Neural cell (in vitro differentiated cells): ENCODE measurements around the gene PPY. TPM values are rescaled to one million over a fixed set of nuclear protein-coding genes. Genes with fewer than 3 reads are reported as not detected.

Experiments
- H2AFZ ChIP-seq: fragments of 200-600, 300-800 bp; sonication (generic), shearing (Covaris generic); 2 replicates; pipeline ENCODE4 v1.6.0; 2014; ENCODE audit warnings: low read depth, mild to moderate bottlenecking, antibody characterized with exemption, low read length, moderate library complexity
- H3F3A ChIP-seq: fragments of 200-600 bp; shearing (Covaris generic); 2 replicates; pipeline ENCODE4 v1.6.1; 2016; ENCODE audit warnings: mild to moderate bottlenecking, moderate library complexity, mixed read lengths, antibody characterized with exemption, low read length; ENCODE audit not compliant: insufficient read depth, poor library complexity, severe bottlenecking
- H3K27ac ChIP-seq: fragments of 200-600, 300-800 bp; sonication (generic), shearing (Covaris generic); 2 replicates; pipeline ENCODE4 v1.5.1; 2014; ENCODE audit warnings: mild to moderate bottlenecking, low read length, moderate library complexity
- H3K27me3 ChIP-seq: fragments of 300-800, 200-600 bp; sonication (generic), shearing (Covaris generic); 2 replicates; pipeline ENCODE4 v1.6.0; 2014; ENCODE audit warnings: mild to moderate bottlenecking, low read depth, low read length, moderate library complexity; ENCODE audit not compliant: insufficient read depth
- H3K36me3 ChIP-seq: fragments of 300-800, 200-600 bp; sonication (generic), shearing (Covaris generic); 2 replicates; pipeline ENCODE4 v1.5.1; 2014; ENCODE audit warnings: mild to moderate bottlenecking, antibody characterized with exemption, low read length, moderate library complexity; ENCODE audit not compliant: insufficient read depth
- H3K4me2 ChIP-seq: fragments of 300-800, 200-600 bp; sonication (generic), shearing (Covaris generic); 2 replicates; pipeline ENCODE4 v1.6.0; 2014; ENCODE audit warnings: mild to moderate bottlenecking, low read length
- H3K4me3 ChIP-seq: fragments of 300-800, 200-600 bp; sonication (generic), shearing (Covaris generic); 2 replicates; pipeline ENCODE4 v1.5.1; 2014; ENCODE audit warnings: mild to moderate bottlenecking, low read length, moderate library complexity
- H3K79me2 ChIP-seq: fragments of 200-600 bp; shearing (Covaris generic); replicated peaks from 2 replicates; pipeline ENCODE4 v1.6.0; 2014; ENCODE audit warnings: mild to moderate bottlenecking, low read length, moderate library complexity; ENCODE audit not compliant: insufficient read depth
- H3K9ac ChIP-seq: fragments of 300-800, 200-600 bp; sonication (generic), shearing (Covaris generic); 2 replicates; pipeline ENCODE4 v1.6.1; 2016; ENCODE audit warnings: mild to moderate bottlenecking, low read length, mixed read lengths
- H3K9me2 ChIP-seq: fragments of 200-600 bp; shearing (Covaris generic); 2 replicates; pipeline ENCODE4 v1.6.1; 2016; ENCODE audit warnings: mild to moderate bottlenecking, low read length, mixed read lengths; ENCODE audit not compliant: insufficient read depth
- H3K9me3 ChIP-seq: fragments of 200-600, 300-800 bp; sonication (generic), shearing (Covaris generic); 2 replicates; pipeline ENCODE4 v1.6.1; 2016; ENCODE audit warnings: mild to moderate bottlenecking, mixed run types, low read length, moderate library complexity, mixed read lengths
- H4K20me1 ChIP-seq: fragments of 200-600 bp; shearing (Covaris generic); 2 replicates; pipeline ENCODE4 v1.6.1; 2016; ENCODE audit warnings: mild to moderate bottlenecking, mixed run types; ENCODE audit not compliant: insufficient read depth
- CTCF ChIP-seq: fragments of 450-650 bp; IDR thresholded peaks from 2 replicates; pipeline ENCODE4 v1.5.1; 2014; ENCODE audit warnings: antibody characterized with exemption, mild to moderate bottlenecking, moderate library complexity; ENCODE audit not compliant: poor library complexity, severe bottlenecking
- EP300 ChIP-seq: fragments of 450-650 bp; conservative IDR thresholded peaks from 2 replicates; pipeline ENCODE4 v1.6.1; 2014; ENCODE audit warnings: antibody characterized with exemption, mild to moderate bottlenecking, moderate library complexity; ENCODE audit not compliant: poor library complexity, severe bottlenecking
- EZH2 ChIP-seq: fragments of 200-600, 300-800 bp; shearing (Covaris generic), sonication (generic); IDR thresholded peaks from 2 replicates; pipeline ENCODE4 v1.6.1; 2014; ENCODE audit warnings: antibody characterized with exemption, low read length, borderline replicate concordance, mild to moderate bottlenecking; ENCODE audit not compliant: insufficient read depth, poor library complexity, severe bottlenecking
- MXI1 ChIP-seq: fragments of 450-650 bp; conservative IDR thresholded peaks from 2 replicates; pipeline ENCODE4 v1.6.1; 2014; ENCODE audit warnings: antibody characterized with exemption, mild to moderate bottlenecking; ENCODE audit not compliant: poor library complexity, severe bottlenecking
- POLR2AphosphoS5 ChIP-seq: IDR thresholded peaks from 2 replicates; pipeline ENCODE4 v1.6.1; 2012
- RAD21 ChIP-seq: fragments of 450-650 bp; conservative IDR thresholded peaks from 2 replicates; pipeline ENCODE4 v1.6.1; 2014; ENCODE audit warnings: antibody characterized with exemption, mild to moderate bottlenecking, moderate library complexity
- REST ChIP-seq: IDR thresholded peaks from 2 replicates; pipeline ENCODE4 v1.6.1; 2012; ENCODE audit warnings: borderline replicate concordance
- SMC3 ChIP-seq: fragments of 450-650 bp; conservative IDR thresholded peaks from 2 replicates; pipeline ENCODE4 v1.6.1; 2014; ENCODE audit warnings: antibody characterized with exemption, mild to moderate bottlenecking, moderate library complexity; ENCODE audit not compliant: poor library complexity
- TAF1 ChIP-seq: IDR thresholded peaks from 2 replicates; pipeline ENCODE4 v1.6.1; 2012; ENCODE audit warnings: low read depth
- polyA plus RNA-seq: library from polyadenylated mRNA; depleted of rRNA; stranded (reverse); fragments of >200 nt; gene quantifications from 2 replicates; pipeline ENCODE4 v1.2.3, GENCODE V29; 2014

Gene PPY
- polyA plus RNA-seq, 1 donor from 2014 or later = not detected

- no peak overlapping the region for H3K9ac ChIP-seq
- no peak overlapping the region for H3K4me3 ChIP-seq
- H3K79me2 ChIP-seq = no peaks in the 10 kb centered on the region
- no peak overlapping the region for H3K27ac ChIP-seq
- no peaks in the 10 kb centered on the region for H3K9me2 ChIP-seq
- H3K27me3 ChIP-seq = peaks cover 2% of the 10 kb centered on the region
- H3K36me3 ChIP-seq = no peaks in the 10 kb centered on the region
- no peaks in the 10 kb centered on the region for H3K9me3 ChIP-seq
- TF ChIP-seq MXI1 (no peak), SMC3 (no peak), POLR2AphosphoS5 (no peak), TAF1 (no peak), RAD21 (no peak), EZH2 (no peak), EP300 (no peak), CTCF (no peak), REST (no peak)
- no peak overlapping the region for H2AFZ ChIP-seq
- H3F3A ChIP-seq = no peaks in the 10 kb centered on the region
- H3K4me2 ChIP-seq = no peak overlapping the region
- no peaks in the 10 kb centered on the region for H4K20me1 ChIP-seq
These were observed 34.9 kb upstream of the PPY start for GRCh38 chr17:43976963-43977837.

DNA sequence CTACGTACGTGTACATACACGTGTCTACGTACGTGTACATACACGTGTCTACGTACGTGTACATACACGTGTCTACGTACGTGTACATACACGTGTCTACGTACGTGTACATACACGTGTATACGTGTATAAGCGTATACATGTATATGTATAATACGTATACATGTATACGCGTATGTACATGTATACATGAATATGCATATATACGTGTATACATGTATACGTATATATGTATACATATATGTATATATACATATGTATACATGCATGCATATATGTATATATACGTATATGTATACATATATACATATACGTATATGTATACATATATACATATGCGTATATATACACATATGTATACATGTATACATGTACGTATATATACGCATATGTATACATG is 33.6 kb upstream of the PPY start:
- H3K27ac ChIP-seq = no peak overlapping the region
- no peaks in the 10 kb centered on the region for H3K9me3 ChIP-seq
- no peaks in the 10 kb centered on the region for H4K20me1 ChIP-seq
- H3K4me2 ChIP-seq = no peak overlapping the region
- H3K27me3 ChIP-seq = no peaks in the 10 kb centered on the region
- H3K4me3 ChIP-seq = no peak overlapping the region
- no peaks in the 10 kb centered on the region for H3F3A ChIP-seq
- no peaks in the 10 kb centered on the region for H3K79me2 ChIP-seq
- no peak overlapping the region for H2AFZ ChIP-seq
- no peaks in the 10 kb centered on the region for H3K9me2 ChIP-seq
- TF ChIP-seq POLR2AphosphoS5 (no peak), MXI1 (no peak), CTCF (no peak), SMC3 (no peak), RAD21 (no peak), REST (no peak), EP300 (no peak), TAF1 (no peak), EZH2 (no peak)
- H3K36me3 ChIP-seq = no peaks in the 10 kb centered on the region
- no peak overlapping the region for H3K9ac ChIP-seq
